Lower lobe of right lung (tissue), 2 donors: ENCODE measurements around the gene B3GALT6. TPM values are rescaled to one million over a fixed set of nuclear protein-coding genes. Genes with fewer than 3 reads are reported as not detected.

Experiments
- ATAC-seq, 2 donors: fragments of 200-7000 bp; cut with Tn5 transposase; one replicate each; pipeline ENCODE4 v1.9.1; 2020 to 2022; ENCODE audit warnings: mild to moderate bottlenecking in 2 of 2, moderate library complexity in 2 of 2
- DNase-seq: peaks from one replicate; pipeline ENCODE4 v3.0.0-alpha.2; 2020
- H3K27ac ChIP-seq: fragments of 200-600 bp; one replicate; pipeline ENCODE4 v1.8.0; 2022
- H3K27me3 ChIP-seq: fragments of 200-600 bp; one replicate; pipeline ENCODE4 v1.8.0; 2022; ENCODE audit warnings: low read depth
- H3K36me3 ChIP-seq: fragments of 200-600 bp; one replicate; pipeline ENCODE4 v1.8.0; 2022; ENCODE audit warnings: mild to moderate bottlenecking
- H3K4me1 ChIP-seq: fragments of 200-600 bp; one replicate; pipeline ENCODE4 v1.8.0; 2022
- H3K4me3 ChIP-seq: fragments of 200-600 bp; one replicate; pipeline ENCODE4 v1.8.0; 2022; ENCODE audit warnings: mild to moderate bottlenecking
- H3K9me3 ChIP-seq: fragments of 200-600 bp; one replicate; pipeline ENCODE4 v1.8.0; 2022
- intact Hi-C: fragments of 100-400 bp; cut with DNase I; formaldehyde crosslinking; loops from one replicate; pipeline ENCODE4 v1.11.0; 2022
- total RNA-seq: library from RNA; stranded (reverse); fragmentation: NEBNext Ultra II Directional; extraction: Animal tissue kit (Norgen Biotek cat#: 25700); gene quantifications from one replicate; pipeline ENCODE4 v1.2.1, GENCODE V29; 2021
- TF ChIP-seq, protein P1 (sequence below): fragments of 200-600 bp; IDR thresholded peaks from one replicate; pipeline ENCODE4 v1.8.0; 2022; ENCODE audit warnings: antibody characterized with exemption, mild to moderate bottlenecking
- donor health status: DM: no; HTN: yes; CAD: no; lungs with severe emphysema.

B3GALT6 gene
- total RNA-seq, 1 donor from 2014 or later, result 13.7 TPM

GRCh38 chr1:1240348-1240732 lies 8.3 kb downstream of the B3GALT6 start:
- intact Hi-C loops, result no loop called here
- Histone ChIP-seq H3K27me3 (peaks cover 53% of the 10 kb centered on the region), H3K4me1 (peaks cover 3% of the 10 kb centered on the region), H3K4me3 (no peak overlapping the region), H3K27ac (no peak overlapping the region), H3K9me3 (no peaks in the 10 kb centered on the region), H3K36me3 (no peaks in the 10 kb centered on the region)
- TF ChIP-seq, protein P1, sequence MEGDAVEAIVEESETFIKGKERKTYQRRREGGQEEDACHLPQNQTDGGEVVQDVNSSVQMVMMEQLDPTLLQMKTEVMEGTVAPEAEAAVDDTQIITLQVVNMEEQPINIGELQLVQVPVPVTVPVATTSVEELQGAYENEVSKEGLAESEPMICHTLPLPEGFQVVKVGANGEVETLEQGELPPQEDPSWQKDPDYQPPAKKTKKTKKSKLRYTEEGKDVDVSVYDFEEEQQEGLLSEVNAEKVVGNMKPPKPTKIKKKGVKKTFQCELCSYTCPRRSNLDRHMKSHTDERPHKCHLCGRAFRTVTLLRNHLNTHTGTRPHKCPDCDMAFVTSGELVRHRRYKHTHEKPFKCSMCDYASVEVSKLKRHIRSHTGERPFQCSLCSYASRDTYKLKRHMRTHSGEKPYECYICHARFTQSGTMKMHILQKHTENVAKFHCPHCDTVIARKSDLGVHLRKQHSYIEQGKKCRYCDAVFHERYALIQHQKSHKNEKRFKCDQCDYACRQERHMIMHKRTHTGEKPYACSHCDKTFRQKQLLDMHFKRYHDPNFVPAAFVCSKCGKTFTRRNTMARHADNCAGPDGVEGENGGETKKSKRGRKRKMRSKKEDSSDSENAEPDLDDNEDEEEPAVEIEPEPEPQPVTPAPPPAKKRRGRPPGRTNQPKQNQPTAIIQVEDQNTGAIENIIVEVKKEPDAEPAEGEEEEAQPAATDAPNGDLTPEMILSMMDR, result no peak
- ATAC-seq (no peak), DNase-seq (no peak)

DNA sequence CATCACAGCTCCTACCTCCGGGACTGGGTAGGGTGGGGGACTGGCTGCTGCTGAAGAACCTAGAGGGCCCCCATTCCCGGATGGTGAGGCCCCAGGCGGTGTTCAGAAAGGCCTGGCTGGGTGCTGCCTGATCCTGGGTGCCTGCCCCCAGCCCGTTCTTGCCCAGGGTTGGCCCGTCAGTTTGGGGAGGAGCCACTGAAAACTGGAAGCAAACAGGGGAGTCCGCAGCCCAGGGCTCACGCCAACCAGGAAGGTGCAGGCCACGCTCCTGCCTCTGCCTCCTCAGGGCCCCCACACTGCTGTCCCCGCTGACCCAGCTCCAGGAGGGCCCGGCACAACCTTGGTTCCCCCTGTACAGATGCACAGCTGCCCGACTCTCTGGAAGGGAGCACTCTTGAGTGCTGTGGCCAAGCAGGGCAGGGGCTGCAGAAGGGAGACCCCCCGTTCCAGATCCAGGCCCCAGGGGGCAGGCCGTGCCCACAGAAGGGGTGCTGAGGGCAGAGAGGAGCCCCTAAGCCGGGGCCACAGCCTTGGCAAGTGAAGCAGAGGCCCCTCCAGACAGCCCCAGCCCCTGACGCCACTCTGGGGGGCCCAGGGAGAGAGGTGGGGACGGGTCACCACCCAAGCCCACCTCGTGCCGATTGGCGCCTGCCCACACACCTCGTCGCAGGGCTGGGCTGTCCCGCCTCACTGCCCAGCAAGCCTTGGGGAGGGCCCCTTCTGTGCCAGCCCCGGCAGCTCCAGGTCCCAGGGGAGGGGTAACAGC lies 9.0 kb downstream of the B3GALT6 start:
- Histone ChIP-seq H3K27me3 (peaks cover 60% of the 10 kb centered on the region), H3K4me1 (peaks cover 3% of the 10 kb centered on the region), H3K9me3 (no peaks in the 10 kb centered on the region), H3K27ac (no peak overlapping the region), H3K4me3 (no peak overlapping the region), H3K36me3 (no peaks in the 10 kb centered on the region)
- TF ChIP-seq, protein P1, result no peak
- ATAC-seq (no peak), DNase-seq (no peak)
- intact Hi-C loops, result no loop called here

DNA sequence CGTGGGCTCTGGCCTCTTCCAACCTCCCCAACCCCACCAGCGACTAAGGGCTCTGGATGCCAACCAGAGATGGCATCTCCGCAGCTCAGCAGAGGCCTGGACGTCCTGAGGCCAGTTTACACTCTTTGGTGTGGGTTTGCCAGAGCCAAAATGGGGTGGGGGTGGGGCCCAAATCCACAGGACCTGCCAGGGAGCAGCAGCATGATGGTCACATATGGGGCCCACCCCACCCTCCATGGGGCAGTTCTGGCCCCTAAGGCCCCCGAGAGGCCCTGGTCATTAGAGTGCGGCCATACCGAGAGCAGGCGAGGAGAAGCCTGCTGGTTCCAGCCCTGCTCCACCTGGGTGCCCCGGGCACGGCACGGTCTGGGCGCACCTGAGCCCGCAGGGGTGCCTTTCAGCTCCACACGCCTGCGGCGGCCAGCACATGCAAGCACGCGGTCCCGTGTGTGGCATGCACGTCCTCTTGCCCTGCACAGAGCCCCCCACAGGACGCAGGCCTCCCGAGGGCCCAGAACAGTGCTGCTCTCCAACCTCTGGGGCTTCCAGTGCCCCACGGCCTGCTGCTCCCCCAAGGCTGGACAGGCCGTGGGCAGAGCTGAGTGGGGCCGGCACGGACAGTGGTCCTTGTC lies 9.7 kb downstream of the B3GALT6 start:
- peaks cover 67% of the 10 kb centered on the region for H3K27me3 ChIP-seq
- no peaks in the 10 kb centered on the region for H3K9me3 ChIP-seq
- no peak overlapping the region for H3K4me3 ChIP-seq
- TF ChIP-seq, protein P1, result no peak
- DNase-seq (no peak), ATAC-seq (no peak)
- peaks cover 3% of the 10 kb centered on the region for H3K4me1 ChIP-seq
- H3K27ac ChIP-seq, result no peak overlapping the region
- H3K36me3 ChIP-seq, result no peaks in the 10 kb centered on the region
- intact Hi-C loops, result no loop called here

GRCh38 chr1:1242461-1243265 lies 10.6 kb downstream of the B3GALT6 start:
- intact Hi-C loops, result no loop called here
- no peak overlapping the region for H3K4me3 ChIP-seq
- TF ChIP-seq, protein P1, result no peak
- no peaks in the 10 kb centered on the region for H3K9me3 ChIP-seq
- H3K27me3 ChIP-seq, result peaks cover 67% of the 10 kb centered on the region
- H3K4me1 ChIP-seq, result no peaks in the 10 kb centered on the region
- DNase-seq (no peak), ATAC-seq (no peak)
- H3K36me3 ChIP-seq, result no peaks in the 10 kb centered on the region
- no peak overlapping the region for H3K27ac ChIP-seq

- H3K4me1 ChIP-seq, result no peaks in the 10 kb centered on the region
- TF ChIP-seq, protein P1, result no peak
- H3K27ac ChIP-seq, result no peak overlapping the region
- peaks cover 62% of the 10 kb centered on the region for H3K27me3 ChIP-seq
- intact Hi-C loops, result no loop called here
- no peak overlapping the region for H3K4me3 ChIP-seq
- no peaks in the 10 kb centered on the region for H3K9me3 ChIP-seq
- ATAC-seq, result no peak
- DNase-seq, result no peak
- no peaks in the 10 kb centered on the region for H3K36me3 ChIP-seq
Measured at GRCh38 chr1:1243266-1243660, 11.2 kb downstream of the B3GALT6 start.
